Mesothelial cell of epicardium (in vitro differentiated cells): ENCODE measurements around the gene TOMM5. TPM values are rescaled to one million over a fixed set of nuclear protein-coding genes. Genes with fewer than 3 reads are reported as not detected.

Experiments
- DNase-seq, 2 experiments: peaks; one replicate each; pipeline ENCODE4 v3.0.0; 2021; ENCODE audit warnings: low spot score in 2 of 2; ENCODE audit not compliant: unreplicated experiment in 2 of 2
- H3K27ac Mint-ChIP-seq: 2 replicates; pipeline ENCODE4 v1.8.0; 2021; ENCODE audit warnings: mixed read lengths
- H3K27me3 Mint-ChIP-seq: 2 replicates; pipeline ENCODE4 v1.8.0; 2021; ENCODE audit warnings: low read depth, mixed read lengths
- H3K36me3 Mint-ChIP-seq: 2 replicates; pipeline ENCODE4 v1.8.0; 2021; ENCODE audit warnings: mixed read lengths
- H3K4me1 Mint-ChIP-seq: 2 replicates; pipeline ENCODE4 v1.8.0; 2021; ENCODE audit warnings: mixed read lengths
- H3K4me3 Mint-ChIP-seq: 2 replicates; pipeline ENCODE4 v1.8.0; 2021; ENCODE audit warnings: mild to moderate bottlenecking, moderate library complexity, mixed read lengths
- H3K9me3 Mint-ChIP-seq: 2 replicates; pipeline ENCODE4 v1.8.0; 2021; ENCODE audit warnings: mixed read lengths
- CTCF ChIP-seq: fragments of 200-600 bp; sonication (generic); IDR thresholded peaks from one replicate; pipeline ENCODE4 v1.5.0; 2021; ENCODE audit warnings: antibody characterized with exemption; ENCODE audit not compliant: unreplicated experiment
- total RNA-seq: library from RNA; stranded (reverse); gene quantifications from 3 replicates; pipeline ENCODE4 v1.2.1, GENCODE V29; 2021

The TOMM5 gene
- total RNA-seq, 1 donor from 2014 or later = 83.4 TPM

- TF ChIP-seq CTCF = no peak
- Mint-ChIP-seq H3K36me3 (peaks cover 29% of the 10 kb centered on the region), H3K4me3 (no peak overlapping the region), H3K27ac (no peak overlapping the region), H3K27me3 (no peaks in the 10 kb centered on the region), H3K9me3 (peaks cover 23% of the 10 kb centered on the region), H3K4me1 (no peaks in the 10 kb centered on the region)
- DNase-seq = no peak
Observed at GRCh38 chr9:37561682-37562081, 30.7 kb downstream of the TOMM5 start.

- peaks cover 19% of the 10 kb centered on the region for H3K9me3 Mint-ChIP-seq
- H3K27ac Mint-ChIP-seq = no peak overlapping the region
- no peak for DNase-seq
- peaks cover 28% of the 10 kb centered on the region for H3K36me3 Mint-ChIP-seq
- no peaks in the 10 kb centered on the region for H3K4me1 Mint-ChIP-seq
- H3K4me3 Mint-ChIP-seq = no peak overlapping the region
- TF ChIP-seq CTCF = no peak
- H3K27me3 Mint-ChIP-seq = no peaks in the 10 kb centered on the region
Observed at GRCh38 chr9:37559855-37560592, 32.4 kb downstream of the TOMM5 start.

- Mint-ChIP-seq H3K9me3 (peaks cover 12% of the 10 kb centered on the region), H3K4me3 (no peak overlapping the region), H3K27ac (no peak overlapping the region), H3K27me3 (no peaks in the 10 kb centered on the region), H3K36me3 (peaks cover 21% of the 10 kb centered on the region), H3K4me1 (no peaks in the 10 kb centered on the region)
- TF ChIP-seq CTCF = no peak
- DNase-seq = no peak
Observed at GRCh38 chr9:37559125-37559524, 33.3 kb downstream of the TOMM5 start.

- Mint-ChIP-seq H3K4me1 (no peaks in the 10 kb centered on the region), H3K27ac (no peak overlapping the region), H3K27me3 (no peaks in the 10 kb centered on the region), H3K9me3 (peaks cover 4% of the 10 kb centered on the region), H3K4me3 (no peak overlapping the region), H3K36me3 (peaks cover 9% of the 10 kb centered on the region)
- TF ChIP-seq CTCF = no peak
- no peak for DNase-seq
Observed at GRCh38 chr9:37555786-37556185, 36.6 kb downstream of the TOMM5 start.

- Mint-ChIP-seq H3K4me1 (no peaks in the 10 kb centered on the region), H3K4me3 (no peak overlapping the region), H3K36me3 (peaks cover 9% of the 10 kb centered on the region), H3K9me3 (peaks cover 4% of the 10 kb centered on the region), H3K27me3 (no peaks in the 10 kb centered on the region), H3K27ac (no peak overlapping the region)
- no peak for TF ChIP-seq CTCF
- no peak for DNase-seq
Observed at GRCh38 chr9:37554318-37554717, 38.1 kb downstream of the TOMM5 start.
